Stimulated activated CD8-positive, alpha-beta memory T cell treated with anti-CD3 and anti-CD28 coated beads, Interleukin-15, amount 100 ng/mL, for 48 hours (primary cell): ENCODE results near the gene CISD2.
"Not testable (repeated sequence)": the region's sequence is repeated elsewhere in the genome, so short reads cannot be mapped to it uniquely, and the experiment has no call there.

Experiments
- DNase-seq, 2 donors: peaks; one replicate each; pipeline ENCODE4 v3.0.0-alpha.2; 2020; ENCODE audit warnings: low read depth in 2 of 2

Gene CISD2

GRCh38 chr4:102918859-102919258 lies 50.1 kb downstream of the CISD2 start:
- no peak for DNase-seq

DNA sequence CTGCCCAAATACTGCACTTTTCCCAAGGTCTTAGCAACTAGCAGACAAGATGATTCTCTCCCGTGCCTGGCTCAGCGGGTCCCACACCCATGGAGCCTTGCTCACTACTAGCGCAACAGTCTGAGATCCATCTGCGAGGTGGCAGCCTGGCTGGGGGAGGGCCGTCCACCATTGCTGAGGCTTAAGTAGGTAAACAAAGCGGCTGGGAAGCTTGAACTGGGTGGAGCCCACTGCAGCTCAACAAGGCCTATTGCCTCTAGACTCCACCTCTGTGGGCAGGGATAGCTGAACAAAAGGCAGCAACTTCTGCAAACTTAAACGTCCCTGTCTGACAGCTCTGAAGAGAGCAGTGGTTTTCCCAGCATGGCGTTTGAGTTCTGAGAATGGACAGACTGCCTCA lies 50.9 kb downstream of the CISD2 start:
- DNase-seq = not testable (repeated sequence)

GRCh38 chr4:102935716-102936115 lies 66.9 kb downstream of the CISD2 start:
- DNase-seq = no peak

DNA sequence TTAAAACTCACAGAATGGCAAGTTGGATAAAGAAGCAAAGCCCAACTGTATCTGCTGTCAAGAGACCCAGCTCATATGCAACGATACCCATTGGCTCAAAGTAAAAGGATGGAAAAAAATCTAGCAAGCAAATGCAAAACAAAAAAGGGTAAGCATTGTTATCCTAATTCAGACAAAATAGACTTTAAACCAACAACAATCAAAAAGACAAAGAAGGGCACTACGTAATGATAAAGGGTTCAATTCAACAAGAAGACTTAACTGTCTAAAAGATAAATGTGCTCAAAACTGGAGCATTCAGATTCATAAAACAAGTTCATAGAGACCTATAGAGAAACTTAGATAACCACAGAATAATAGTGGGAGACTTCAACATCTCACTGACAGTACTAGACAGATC lies 69.3 kb downstream of the CISD2 start:
- DNase-seq = not testable (repeated sequence)
